ENCODE data around the gene C1GALT1. TPM values are rescaled to one million over a fixed set of nuclear protein-coding genes. Genes with fewer than 3 reads are reported as not detected.
"Not testable (repeated sequence)": the region's sequence is repeated elsewhere in the genome, so short reads cannot be mapped to it uniquely, and the experiment has no call there.

Gene C1GALT1
- total RNA-seq, 4 donors from 2014 or later, result 26.8 to 45.9 (median 29.4) TPM

- no peak overlapping the region for H3K4me3 ChIP-seq (ENCODE audit: low read depth, poor library complexity, severe bottlenecking)
- TF ChIP-seq POLR2A (IDR thresholded peaks at IDR 0.05), result no peak
- no peak for TF ChIP-seq CTCF (IDR thresholded peaks at IDR 0.05)
- WGBS, 2 donors, result 67 to 79% methylated on average over 4 of the region's 4 CpGs
- no peak for DNase-seq (ENCODE audit: low spot score in 2 of 2)
- intact Hi-C loops (cut with DNase I; ENCODE audit: low total_unique reads), result no loop called here
Measured at GRCh38 chr7:7237201-7237977, 55.0 kb downstream of the C1GALT1 start.

- intact Hi-C loops (cut with DNase I; ENCODE audit: low total_unique reads), result no loop called here
- TF ChIP-seq CTCF (IDR thresholded peaks at IDR 0.05) (no peak), POLR2A (IDR thresholded peaks at IDR 0.05) (no peak)
Measured at GRCh38 chr7:7237978-7238267, 55.6 kb downstream of the C1GALT1 start.

DNA sequence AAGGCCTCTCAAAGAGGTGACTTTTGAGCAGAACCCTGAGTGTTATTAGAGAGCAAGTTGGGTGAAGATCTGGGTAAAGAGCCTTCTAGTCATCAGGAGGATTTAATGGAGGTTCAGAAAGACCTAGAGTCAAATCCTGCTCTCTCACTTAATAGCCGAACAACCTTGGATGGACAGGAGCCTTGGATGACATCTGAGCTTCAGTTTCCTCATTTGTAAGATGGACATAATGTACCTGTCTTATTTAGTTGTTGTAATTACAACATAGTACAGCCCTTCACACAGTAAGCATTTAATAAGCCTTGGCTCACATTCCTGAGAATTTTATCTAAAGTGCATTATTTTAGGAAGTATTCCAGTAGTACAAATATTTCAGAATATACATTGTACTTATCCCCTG is 57.0 kb downstream of the C1GALT1 start:
- intact Hi-C loops (cut with DNase I; ENCODE audit: low total_unique reads), result no loop called here
- no peak for DNase-seq (ENCODE audit: low spot score in 2 of 2)
- WGBS, 2 donors, result 96 to 100% methylated on average over 1 of the region's 1 CpG
- no peak for TF ChIP-seq CTCF (IDR thresholded peaks at IDR 0.05)
- TF ChIP-seq POLR2A (IDR thresholded peaks at IDR 0.05), result no peak
- H3K4me3 ChIP-seq (ENCODE audit: low read depth, poor library complexity, severe bottlenecking), result no peak overlapping the region

More at GRCh38 chr7:7237978-7238267, 55.6 kb downstream of the C1GALT1 start:
- DNase-seq (ENCODE audit: low spot score in 2 of 2), result no peak
- H3K4me3 ChIP-seq (ENCODE audit: low read depth, poor library complexity, severe bottlenecking), result no peak overlapping the region
- WGBS, 2 donors, result 49 to 64% methylated on average over 1 of the region's 1 CpG

DNA sequence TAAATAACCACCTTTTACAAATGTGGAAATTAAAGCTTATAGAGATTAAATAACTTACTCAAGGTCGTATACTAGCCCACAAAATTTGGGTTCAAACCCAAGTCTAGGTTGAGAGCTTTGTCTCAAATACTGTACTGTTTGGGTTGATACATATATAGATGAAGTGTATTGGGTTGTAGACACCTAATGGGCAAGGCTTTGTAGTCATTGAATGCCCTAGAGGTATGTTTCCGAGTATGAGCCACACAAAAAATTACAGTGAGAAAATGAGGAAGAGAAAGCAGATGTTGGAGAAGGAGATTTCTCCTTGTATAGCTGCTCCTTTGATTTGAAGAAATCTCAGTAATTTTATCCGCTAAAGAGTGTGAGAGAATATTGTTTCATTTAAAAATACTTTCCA is 60.6 kb downstream of the C1GALT1 start:
- H3K4me3 ChIP-seq (ENCODE audit: low read depth, poor library complexity, severe bottlenecking), result no peak overlapping the region
- 68 to 82% methylated on average over 3 of the region's 3 CpGs for WGBS, 2 donors
- no peak for DNase-seq (ENCODE audit: low spot score in 2 of 2)
- TF ChIP-seq CTCF (IDR thresholded peaks at IDR 0.05) (no peak), POLR2A (IDR thresholded peaks at IDR 0.05) (no peak)
- intact Hi-C loops (cut with DNase I; ENCODE audit: low total_unique reads), result no loop called here

DNA sequence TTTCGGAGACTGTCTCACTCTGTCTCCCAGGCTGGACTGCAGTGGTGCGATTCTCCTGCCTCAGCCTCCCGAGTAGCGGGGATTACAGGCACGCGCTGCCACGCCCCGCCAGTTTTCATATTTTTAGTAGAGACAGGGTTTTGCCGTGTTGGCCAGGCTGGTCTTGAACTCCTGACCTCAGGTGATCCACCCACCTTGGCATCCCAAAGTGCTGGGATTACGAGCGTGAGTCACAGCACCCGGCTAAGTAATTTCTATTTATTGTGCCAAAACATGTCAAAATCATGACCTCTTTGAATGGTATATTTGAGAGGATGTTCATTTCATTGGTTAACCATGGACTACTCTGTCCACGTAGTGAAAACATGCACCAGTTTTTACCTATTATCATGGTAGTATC is 62.9 kb downstream of the C1GALT1 start:
- WGBS, 2 donors, result 78 to 89% methylated on average over 13 of the region's 13 CpGs
- intact Hi-C loops (cut with DNase I; ENCODE audit: low total_unique reads); DNase-seq (ENCODE audit: low spot score in 2 of 2); H3K4me3 ChIP-seq (ENCODE audit: low read depth, poor library complexity, severe bottlenecking): not testable (repeated sequence)

- DNase-seq (ENCODE audit: low spot score in 2 of 2), result no peak
Measured at GRCh38 chr7:7246223-7246622, 63.9 kb downstream of the C1GALT1 start.

More at GRCh38 chr7:7246223-7246622, 63.9 kb downstream of the C1GALT1 start:
- intact Hi-C loops (cut with DNase I; ENCODE audit: low total_unique reads), result no loop called here
- 88 to 97% methylated on average over 3 of the region's 3 CpGs for WGBS, 2 donors
- H3K4me3 ChIP-seq (ENCODE audit: low read depth, poor library complexity, severe bottlenecking), result no peak overlapping the region
- TF ChIP-seq CTCF (IDR thresholded peaks at IDR 0.05) (no peak), POLR2A (IDR thresholded peaks at IDR 0.05) (no peak)

Measured in lower leg skin (tissue), 4 donors.